ENCODE data around the gene CREB3.

CREB3 gene

DNA sequence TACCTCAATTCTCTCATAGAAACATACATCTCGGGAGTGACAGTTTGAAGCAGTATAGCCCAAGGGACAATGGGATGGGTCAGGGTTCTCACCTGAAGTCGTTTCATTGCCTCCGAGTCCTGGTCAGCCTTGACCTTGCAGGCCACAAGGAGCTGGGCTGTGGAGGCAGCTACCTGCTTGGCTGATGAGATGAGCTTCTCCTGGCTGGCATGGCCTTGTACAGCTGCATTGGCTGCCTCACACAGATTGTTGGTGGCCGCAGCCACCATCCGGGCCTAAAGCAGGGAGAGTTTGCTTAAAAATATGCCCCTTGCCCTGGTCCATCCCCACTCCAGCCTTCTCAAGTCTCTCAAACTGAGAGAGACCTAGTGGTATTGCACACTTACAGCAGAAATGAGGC, 34.2 kb upstream of the CREB3 start:
- peak in 1 of 10 donors; percentile 50 for DNase-seq
- intact Hi-C loops (cut with DNase I), result loop anchor here (5.0 kb wide), 1 partner anchor 41 kb away; the partner anchor contains the start of genes CCDC107 and RMRP

DNA sequence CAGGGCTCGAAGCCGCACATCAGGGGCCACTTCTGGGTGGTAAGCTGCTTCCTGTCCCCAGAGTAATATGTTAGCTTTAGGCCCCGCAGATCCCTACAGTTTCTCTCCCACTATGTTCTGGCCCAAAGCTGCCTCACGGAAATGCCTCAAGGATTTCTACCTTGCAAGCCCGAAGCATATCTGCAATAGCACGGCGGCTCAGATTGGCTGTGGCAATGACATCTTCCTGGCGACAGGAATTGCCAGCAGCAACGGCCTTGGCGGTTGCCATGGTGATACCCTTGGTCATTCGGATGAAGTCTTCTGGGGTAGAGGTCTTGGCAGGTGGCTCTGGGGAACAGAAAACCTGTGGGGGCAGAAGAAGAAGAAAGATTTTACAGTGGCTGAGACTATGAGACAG, 32.4 kb upstream of the CREB3 start:
- no peak for DNase-seq

DNA sequence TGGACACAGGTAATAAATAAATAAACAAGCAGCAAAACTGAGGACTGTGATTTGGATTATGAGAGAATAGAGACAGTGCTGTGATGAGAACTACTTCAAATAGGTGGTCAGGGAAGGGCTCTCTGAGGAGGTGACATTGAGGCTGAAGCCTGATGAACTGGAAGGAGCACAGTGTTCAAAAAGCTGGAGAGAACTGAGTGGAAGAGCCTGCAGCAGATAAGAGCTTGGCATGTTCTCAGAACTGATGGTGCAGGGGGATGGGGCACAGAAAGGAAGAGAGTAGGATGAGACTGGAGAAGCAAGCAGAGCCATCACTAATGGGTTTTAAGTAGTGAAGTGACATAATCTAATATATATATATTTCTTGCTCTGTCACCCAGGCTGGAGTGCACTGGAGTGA, 31.5 kb upstream of the CREB3 start:
- intact Hi-C loops (cut with DNase I), result no loop called here
- no peak for DNase-seq

More for the DNA sequence above, 32.4 kb upstream of the CREB3 start:
- intact Hi-C loops (cut with DNase I), result no loop called here

DNA sequence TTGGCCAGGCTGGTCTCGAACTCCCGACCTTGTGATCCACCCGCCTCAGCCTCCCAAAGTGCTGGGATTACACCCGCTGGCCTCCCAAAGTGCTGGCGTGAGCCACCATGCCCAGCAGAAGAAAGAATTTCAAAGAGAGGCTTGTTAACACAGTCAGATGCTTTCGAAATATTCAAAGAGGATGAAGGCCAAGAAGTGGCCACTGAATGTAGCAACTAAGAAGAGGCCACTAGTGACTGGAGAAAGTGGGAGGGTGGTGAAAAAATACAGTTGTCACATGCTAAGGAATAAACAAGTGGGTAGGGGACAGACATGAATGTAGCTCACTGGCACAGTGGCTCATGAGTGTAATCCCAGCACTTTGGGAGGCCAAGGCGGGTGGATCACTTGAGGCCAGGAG, 29.8 kb upstream of the CREB3 start:
- no peak for DNase-seq
- intact Hi-C loops (cut with DNase I), result no loop called here

DNA sequence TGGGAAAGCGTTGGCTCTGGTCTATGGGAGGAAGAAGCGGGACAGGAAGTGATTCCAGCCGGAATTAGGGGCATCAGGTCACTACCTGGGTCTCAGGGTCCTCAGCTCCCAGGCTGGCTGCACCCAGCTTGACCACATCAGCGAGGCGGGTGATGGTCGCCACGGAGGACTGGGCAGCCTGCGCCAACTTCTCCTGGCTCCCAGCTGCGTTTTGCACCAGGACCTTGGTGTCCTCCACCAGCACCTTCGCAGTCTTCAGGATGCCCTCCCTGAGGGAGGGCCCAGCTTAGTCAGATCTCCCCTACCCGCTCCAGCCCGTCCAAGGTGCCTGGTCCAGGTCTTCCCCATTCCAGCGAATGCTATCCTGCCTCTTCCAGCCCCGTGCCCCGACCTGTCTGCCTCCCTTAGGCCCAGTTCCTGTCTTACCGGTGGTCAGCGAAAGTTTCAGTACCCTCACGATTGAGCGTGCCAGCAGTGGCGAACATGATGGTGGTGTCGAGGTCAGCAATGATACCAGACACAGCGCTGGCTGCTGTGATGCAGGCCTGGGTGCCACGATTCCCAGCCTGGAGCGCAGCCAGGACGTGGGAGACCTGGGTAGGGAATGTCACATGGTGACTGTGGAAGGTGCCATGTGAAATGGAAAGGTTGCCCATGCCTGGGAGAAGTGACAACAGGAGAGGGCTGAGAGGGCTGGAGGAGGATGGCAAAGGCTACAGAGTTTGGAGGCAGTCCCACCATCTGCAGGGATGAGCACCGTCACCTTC, 28.4 kb upstream of the CREB3 start:
- DNase-seq, result no peak
- intact Hi-C loops (cut with DNase I), result no loop called here

DNA sequence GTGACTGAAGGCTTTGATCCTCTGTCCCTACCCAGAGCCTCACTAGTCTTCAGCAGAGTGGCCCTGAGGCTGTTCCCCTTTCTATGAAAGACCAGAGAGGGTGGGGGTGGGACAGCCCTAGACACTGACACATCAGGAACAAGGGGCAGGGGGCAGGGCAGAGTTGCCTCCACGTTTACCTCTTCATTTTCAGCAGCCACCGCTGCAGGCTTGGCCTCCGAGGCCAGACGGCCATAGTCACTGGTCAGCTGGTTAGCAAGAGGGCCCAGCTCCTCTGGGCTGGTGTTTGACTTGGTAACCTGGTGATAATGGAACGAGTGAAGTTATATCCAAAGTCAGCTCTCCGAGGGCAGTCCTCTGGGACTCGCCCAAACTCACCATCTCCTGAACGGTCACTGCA, 27.1 kb upstream of the CREB3 start:
- intact Hi-C loops (cut with DNase I), result no loop called here
- DNase-seq, result no peak

DNA sequence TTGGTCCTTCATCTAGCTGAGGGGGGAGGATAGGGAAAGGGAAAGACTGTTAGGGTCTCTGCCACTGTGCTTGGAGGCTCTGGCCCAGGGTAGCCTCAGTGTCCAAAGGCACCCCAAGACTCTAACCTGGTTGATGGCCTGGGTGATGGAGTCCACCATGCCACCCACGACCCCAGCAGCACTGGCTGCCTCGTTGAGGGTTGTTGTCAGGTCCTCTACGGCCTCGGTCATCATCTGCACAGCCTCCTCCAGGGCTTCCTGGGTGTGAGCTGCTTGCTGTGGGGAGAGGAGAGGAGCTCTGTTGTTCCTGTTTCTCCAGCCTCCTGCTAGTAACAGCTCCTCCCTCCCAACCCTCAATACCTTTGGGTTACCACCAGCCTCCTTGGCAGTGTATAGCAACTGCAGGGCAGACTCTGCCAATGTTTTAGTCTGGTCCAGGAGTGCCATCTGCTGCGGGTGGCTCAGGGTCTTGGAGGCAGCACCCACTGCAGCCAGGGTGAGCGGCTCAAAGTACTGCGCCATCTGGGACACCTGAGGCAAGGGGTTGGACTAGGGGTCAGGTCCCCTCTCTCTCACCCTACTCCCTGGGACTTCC, 26.5 kb upstream of the CREB3 start:
- intact Hi-C loops (cut with DNase I), result no loop called here
- no peak for DNase-seq

DNA sequence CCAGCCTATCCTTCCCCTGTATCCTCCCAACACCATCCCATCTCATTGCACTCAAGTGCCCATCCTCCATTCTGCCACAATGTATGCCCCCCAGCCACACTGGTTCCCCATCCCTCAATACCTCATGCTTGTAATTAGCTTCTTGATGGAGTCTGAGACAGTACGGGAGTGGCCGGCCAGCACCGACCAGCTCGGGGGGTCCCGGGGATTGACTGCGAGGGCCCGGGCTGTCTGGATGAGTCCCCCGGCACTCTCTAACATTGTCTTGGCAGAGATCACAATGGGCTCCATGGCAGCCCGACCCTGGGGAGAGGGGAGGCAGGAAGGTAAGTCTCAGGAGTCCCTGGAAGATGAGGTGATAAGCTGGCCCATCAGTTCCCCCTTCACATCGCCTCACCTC, 25.5 kb upstream of the CREB3 start:
- DNase-seq, result no peak
- intact Hi-C loops (cut with DNase I), result no loop called here

DNA sequence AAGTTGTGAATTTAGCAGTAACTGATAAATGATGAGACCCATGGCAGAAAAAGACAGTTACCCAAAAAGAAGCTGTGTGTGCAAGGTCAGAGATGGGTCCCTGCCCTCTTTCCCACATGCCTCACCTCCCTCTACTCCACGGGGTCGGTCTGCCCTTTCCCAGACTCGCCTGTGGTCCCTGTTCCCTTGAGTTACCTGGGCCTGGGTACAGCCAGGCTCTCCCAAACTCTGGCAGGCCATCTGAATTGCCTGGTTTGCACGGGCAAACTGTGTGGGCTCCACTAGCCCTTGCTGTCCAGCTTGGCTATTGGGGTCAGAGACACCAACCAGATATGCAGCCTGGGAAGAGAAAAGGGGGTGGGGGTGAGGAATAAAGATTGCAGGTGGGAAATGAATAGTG, 24.3 kb upstream of the CREB3 start:
- intact Hi-C loops (cut with DNase I), result no loop called here
- no peak for DNase-seq

DNA sequence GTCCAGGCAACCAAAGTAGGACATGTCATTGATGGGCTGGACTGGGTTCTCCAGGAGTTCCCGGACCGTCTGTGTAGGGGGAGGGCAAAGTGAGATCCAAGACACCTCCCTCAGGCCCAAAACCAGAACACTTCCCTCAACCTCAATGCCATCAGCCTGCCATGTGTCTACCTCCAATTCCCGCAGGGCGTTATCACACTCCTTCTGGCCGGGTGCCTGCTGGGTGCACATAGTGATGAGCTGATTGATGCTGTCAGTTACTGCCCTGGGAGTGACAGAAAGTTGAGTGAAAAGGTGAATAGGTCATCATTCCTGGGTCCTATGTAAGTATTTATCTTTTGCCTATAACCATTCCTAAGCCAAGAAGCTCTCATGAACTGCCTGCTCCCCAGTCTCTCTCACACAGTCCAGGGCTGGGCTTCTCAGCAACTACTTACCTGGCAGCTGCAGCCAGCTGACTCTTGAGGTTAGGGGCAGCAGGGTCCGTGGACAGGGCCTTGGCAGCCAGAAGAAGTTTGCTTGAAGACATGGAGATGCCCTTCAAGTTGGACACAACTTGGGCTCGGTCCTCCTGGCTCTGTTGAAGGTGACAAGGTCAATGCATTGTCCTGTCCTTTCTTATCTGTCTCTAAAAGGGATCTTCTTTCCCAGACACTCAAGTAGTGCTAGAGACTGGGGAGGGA, 21.5 kb upstream of the CREB3 start:
- intact Hi-C loops (cut with DNase I), result no loop called here
- no peak for DNase-seq

DNA sequence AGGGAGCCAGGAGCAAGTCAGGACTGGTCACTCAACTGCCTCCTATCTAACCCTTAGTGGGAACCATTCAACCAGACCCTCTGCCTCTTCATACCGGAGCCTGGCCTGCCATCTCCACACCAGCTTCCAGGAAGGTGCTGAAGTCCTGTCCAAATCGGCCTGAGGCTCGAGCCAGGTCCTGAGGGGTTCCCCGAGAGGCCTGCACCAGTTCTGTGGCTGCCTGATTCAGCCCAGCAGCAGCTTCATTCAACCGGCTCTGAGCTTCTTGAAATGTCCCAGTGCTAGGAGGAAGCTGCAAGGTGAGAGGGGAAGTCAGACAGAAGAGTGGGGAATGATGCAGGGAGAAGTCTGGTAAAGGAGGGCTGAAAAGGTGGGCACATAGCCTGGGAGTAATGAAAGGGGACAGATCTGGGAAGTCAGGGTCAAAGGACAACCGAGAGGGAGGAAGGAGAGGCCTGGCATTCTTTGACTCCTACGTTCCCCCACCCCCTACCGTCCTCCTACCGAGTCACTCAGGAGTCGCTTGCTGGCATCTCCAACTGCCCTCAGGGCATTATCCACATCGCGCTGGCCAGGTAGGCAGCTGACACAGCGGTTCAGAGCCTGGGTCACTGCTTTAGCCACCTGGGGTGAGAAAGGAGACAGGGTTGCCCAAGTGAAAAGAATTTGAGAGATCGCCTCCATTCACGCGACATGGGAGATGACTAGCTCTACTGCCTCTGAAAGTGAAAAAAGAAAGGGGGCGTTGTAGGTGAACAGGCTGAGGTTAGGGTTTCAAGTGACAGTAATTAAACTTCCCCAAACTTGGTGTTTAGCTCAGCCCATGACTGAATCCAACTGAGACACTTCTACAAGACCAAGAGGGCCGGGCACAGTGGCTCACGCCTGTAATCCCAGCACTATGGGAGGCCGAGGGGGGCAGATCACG, 20.7 kb upstream of the CREB3 start:
- intact Hi-C loops (cut with DNase I), result no loop called here
- DNase-seq, result no peak

DNA sequence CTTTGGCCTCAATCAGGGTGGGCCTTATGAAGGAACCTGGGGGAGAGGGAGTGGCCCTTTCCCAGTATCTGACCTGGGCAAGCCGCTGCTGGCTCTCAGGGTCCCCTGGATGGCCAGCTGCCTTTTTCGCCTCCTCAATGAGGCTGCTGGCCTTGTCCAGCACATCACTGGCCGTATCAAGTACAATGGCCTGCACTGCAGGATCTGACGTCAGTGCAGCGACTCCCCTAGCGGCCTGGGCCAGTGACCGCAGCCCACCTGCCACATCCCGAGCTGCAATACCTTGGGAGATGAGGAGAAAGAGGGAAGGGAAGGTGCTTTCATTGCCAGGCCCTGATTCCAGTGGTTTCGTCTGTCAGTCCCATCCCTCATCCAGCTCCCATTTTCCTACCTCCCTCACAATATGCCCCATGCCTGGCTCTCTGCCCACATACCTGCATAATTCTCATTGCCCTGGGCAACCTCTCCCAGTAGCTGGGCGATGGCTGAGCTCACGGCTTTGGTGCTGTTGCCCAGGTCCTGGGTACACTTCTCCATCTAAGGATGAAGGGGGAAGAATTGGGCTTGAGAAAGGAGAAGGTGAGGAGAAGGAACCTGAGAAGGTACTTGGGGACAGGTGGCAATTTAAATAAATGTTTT, 19.6 kb upstream of the CREB3 start:
- DNase-seq, result no peak

DNA sequence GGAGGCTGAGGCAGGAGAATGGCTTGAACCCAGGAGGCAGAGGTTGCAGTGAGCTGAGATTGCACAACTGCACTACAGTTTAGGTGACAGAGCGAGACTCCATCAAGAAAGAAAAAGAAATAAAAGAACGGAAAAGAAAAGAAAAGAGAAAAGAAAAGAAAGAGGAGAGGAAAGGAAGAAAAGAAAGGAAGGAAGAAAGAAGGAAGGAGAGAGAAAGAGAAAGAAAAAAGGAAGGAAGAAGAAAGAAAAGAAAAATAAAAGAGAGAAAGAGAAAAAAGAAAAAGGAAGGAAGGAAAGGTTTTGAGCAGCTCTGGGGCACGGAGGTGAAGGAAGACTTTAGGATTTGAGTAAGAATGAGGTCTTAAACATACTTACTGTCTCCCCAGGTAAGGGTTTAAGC, 18.9 kb upstream of the CREB3 start:
- intact Hi-C loops (cut with DNase I), result no loop called here
- no peak for DNase-seq

More for the DNA sequence above, 19.6 kb upstream of the CREB3 start:
- intact Hi-C loops (cut with DNase I), result no loop called here

DNA sequence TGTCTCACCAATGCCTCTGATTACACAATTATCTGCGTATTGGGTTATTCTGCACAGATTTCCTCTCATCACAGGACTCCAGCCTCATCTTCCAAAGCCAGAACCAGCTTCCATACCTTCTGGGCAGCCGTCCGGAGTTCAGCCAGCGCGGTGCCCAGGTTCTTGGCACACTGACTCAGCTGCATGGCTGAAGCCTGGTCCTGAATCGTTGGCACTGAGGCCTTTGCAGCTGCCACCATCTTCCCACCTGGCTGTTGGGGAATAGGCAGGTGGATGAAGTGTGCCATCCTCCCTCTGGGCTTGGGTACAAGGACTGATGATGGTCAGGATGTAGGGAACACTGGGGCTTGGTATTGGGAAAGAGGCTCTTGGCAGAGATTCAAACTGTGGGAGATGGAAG, 18.3 kb upstream of the CREB3 start:
- intact Hi-C loops (cut with DNase I), result no loop called here
- no peak for DNase-seq

DNA sequence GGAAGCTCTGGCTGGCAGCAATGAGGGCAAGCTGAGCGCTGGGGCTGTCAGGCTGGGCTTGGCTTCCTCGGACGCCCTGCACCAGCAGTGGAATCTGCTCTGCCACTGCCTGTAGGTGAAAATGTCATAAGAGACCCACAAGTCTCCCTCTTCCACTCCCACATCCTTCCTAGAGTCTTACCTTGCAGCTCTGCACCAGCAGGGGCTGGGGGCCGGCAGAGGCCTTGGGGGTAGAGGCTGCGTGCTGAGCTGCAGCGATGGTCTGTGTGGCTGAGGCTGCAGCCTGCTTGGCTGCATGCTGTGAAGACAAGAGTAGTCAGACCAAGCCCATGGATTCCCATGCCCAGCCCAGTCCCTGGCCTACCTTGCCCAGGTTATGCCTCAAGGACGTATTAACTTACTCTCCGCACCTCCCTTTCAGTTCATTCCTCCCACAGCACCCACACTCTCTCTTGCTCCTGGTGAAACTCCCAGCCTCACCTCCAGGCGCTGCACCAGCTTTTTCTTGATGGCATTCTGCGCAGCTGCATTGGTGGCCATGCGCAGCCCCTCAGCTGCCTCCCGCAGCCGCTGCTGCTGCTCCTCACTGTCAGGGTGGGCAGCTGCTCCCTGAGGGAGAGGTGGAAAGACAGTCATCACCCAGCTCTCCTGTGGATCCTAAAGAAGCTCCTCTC, 17.8 kb upstream of the CREB3 start:
- no peak for DNase-seq
- intact Hi-C loops (cut with DNase I), result no loop called here

DNA sequence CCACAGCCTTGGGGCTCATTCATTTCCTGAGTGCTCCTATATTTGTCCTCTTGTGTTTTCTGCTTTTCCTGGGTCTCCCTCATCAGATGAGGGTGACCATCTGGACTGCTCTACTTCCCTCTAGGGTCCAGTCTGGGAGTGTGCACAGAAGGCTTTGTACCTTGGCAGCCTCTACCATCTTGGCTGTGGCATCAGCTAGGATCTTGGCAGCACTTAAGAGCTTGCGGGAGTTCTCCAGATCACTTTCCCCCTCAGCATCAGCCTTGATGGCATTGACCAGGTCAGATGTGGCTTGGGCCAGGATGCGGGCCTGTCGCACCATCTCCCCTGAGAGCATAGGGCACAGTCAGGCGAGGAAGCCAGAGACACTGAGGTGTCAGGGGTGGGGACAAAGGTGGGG, 16.2 kb upstream of the CREB3 start:
- no peak for DNase-seq
- intact Hi-C loops (cut with DNase I), result no loop called here

DNA sequence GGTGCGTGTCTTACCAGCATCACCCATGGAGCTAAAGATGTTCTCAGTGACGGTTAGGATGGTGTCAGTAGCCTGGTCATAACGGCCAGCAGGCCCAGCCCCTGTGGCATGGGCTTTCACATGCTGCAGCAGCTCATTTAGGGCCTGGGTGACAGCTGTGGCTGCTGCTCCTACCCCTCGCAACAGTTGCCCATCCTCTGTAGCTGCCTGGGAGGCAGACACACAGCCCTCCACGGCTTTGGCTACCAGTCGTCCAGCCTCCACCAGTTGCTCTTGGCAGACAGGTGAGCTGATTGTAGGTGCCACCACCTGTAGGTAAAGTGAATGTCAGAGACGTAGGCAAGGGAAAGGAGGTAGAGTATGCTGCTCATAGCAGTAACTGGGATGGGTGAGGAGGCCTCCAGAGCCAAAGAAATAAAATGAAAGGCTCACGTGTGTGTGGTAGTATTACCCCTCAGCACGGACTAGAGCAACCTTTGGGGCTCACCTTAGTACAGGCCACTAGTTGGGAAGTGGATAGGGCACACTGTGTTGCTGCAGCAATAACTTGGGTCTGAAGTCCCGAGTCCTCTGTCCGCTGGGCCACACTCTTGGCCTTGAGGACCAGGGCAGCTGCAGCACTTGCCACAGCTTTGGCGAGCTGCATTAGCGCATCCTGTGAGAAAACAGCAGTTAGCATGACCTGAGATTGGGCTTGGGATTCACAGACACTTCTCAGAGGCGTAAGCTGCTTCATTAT, 15.2 kb upstream of the CREB3 start:
- no peak for DNase-seq
- intact Hi-C loops (cut with DNase I), result no loop called here

DNA sequence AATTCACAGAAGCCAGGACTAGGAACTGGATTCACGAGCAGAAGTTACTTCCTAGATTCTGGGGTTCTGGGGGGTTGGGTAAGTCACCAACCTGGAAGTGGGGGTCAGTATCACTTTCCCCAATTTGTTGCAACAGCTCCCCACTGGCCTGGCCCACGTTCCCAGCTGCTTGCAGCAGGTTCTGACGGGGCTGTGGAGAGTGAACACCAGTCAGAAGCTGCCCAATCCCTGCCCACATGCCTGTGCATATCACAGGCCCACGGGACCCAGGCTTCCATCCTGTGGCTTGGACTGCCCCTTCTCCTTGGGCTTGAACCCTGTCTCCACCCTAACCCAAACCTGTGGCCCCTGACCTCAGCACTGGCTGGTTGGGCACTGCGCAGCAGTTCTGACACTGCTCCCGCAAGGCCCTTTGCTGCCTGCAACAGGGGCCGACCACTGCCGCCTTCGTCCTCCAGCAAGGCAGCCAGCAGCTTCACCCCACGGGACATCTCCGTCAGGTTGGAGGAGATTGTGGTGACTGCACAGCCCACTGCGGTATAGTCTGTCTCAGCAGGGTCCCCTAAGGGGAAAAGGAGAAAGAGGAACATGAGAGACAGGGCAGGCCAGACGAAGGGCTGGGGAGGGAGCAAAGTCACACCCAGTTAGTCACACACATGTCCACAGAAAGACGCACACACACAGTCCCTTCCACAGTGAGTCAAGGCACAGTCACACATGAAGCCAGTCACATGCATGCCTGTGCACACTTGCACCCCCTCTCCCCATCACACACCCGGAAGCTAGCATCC, 13.6 kb upstream of the CREB3 start:
- DNase-seq, result no peak
- intact Hi-C loops (cut with DNase I), result no loop called here
